Mononuclear cell (primary cell): ENCODE measurements around the gene IQCH. TPM values are rescaled to one million over a fixed set of nuclear protein-coding genes. Genes with fewer than 3 reads are reported as not detected.
"Not testable (repeated sequence)": the region's sequence is repeated elsewhere in the genome, so short reads cannot be mapped to it uniquely, and the experiment has no call there.

Source experiments
- H3K27me3 ChIP-seq: 2 replicates; pipeline ENCODE4 v1.6.0; 2011; ENCODE audit warnings: low read length, control low read depth; ENCODE audit not compliant: insufficient read depth
- H3K4me1 ChIP-seq: 2 replicates; pipeline ENCODE4 v1.5.1; 2011; ENCODE audit warnings: mild to moderate bottlenecking, low read length, control low read depth; ENCODE audit not compliant: insufficient read depth
- H3K4me3 ChIP-seq: 2 replicates; pipeline ENCODE4 v1.5.1; 2011; ENCODE audit warnings: mild to moderate bottlenecking, low read length, moderate library complexity
- H3K9me3 ChIP-seq: 2 replicates; pipeline ENCODE4 v1.5.1; 2011; ENCODE audit warnings: low read depth, mild to moderate bottlenecking, control low read depth, low read length
- total RNA-seq: library from RNA; depleted of rRNA; stranded (reverse); fragments of >200 nt; gene quantifications from one replicate; pipeline ENCODE4 v1.2.3, GENCODE V29; 2012

Gene IQCH
- total RNA-seq, 1 donor: 0.42 TPM

- H3K4me1 ChIP-seq: no peaks in the 10 kb centered on the region
- H3K27me3 ChIP-seq: no peaks in the 10 kb centered on the region
- no peaks in the 10 kb centered on the region for H3K9me3 ChIP-seq
- H3K4me3 ChIP-seq: no peak overlapping the region
Observed at GRCh38 chr15:67232591-67232990, 22.0 kb upstream of the IQCH start.

- Histone ChIP-seq H3K9me3 (no peaks in the 10 kb centered on the region), H3K27me3 (no peaks in the 10 kb centered on the region), H3K4me3 (no peak overlapping the region), H3K4me1 (peaks cover 29% of the 10 kb centered on the region)
Observed at GRCh38 chr15:67240235-67241131, 14.1 kb upstream of the IQCH start.

- Histone ChIP-seq H3K4me1 (peaks cover 29% of the 10 kb centered on the region), H3K27me3 (no peaks in the 10 kb centered on the region), H3K4me3 (no peak overlapping the region), H3K9me3 (no peaks in the 10 kb centered on the region)
Observed at GRCh38 chr15:67241132-67241855, 13.3 kb upstream of the IQCH start.

DNA sequence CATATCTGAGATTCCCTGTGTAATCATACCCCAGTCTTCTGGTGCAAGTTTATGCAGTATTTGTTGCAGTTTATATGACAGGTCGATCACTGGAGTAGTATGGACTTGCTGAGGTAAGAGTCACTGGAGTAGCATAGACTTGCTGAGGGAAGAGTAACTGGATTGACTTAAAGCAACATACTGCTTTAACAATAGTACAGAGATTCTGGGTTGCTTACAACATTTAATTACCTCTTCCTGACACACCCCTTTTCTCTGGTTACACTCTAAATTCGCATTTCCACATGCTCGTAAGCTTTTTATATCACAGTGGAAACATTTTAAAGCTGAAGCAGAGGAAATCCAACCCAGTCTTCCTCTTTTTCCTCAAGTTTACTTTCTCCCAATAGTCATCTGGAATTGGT lies 11.9 kb upstream of the IQCH start:
- H3K4me3 ChIP-seq: no peak overlapping the region
- no peaks in the 10 kb centered on the region for H3K9me3 ChIP-seq
- H3K4me1 ChIP-seq: peaks cover 29% of the 10 kb centered on the region

GRCh38 chr15:67244971-67245478 lies 9.6 kb upstream of the IQCH start:
- H3K27me3 ChIP-seq: no peaks in the 10 kb centered on the region
- no peaks in the 10 kb centered on the region for H3K9me3 ChIP-seq
- H3K4me1 ChIP-seq: peaks cover 29% of the 10 kb centered on the region
- no peak overlapping the region for H3K4me3 ChIP-seq

More for the DNA sequence above, 11.9 kb upstream of the IQCH start:
- no peaks in the 10 kb centered on the region for H3K27me3 ChIP-seq

GRCh38 chr15:67246606-67247005 lies 8.0 kb upstream of the IQCH start:
- peaks cover 15% of the 10 kb centered on the region for H3K4me1 ChIP-seq
- not testable (repeated sequence) for H3K27me3 ChIP-seq, H3K4me3 ChIP-seq, H3K9me3 ChIP-seq

GRCh38 chr15:67248011-67248505 lies 6.5 kb upstream of the IQCH start:
- H3K27me3 ChIP-seq: no peaks in the 10 kb centered on the region
- no peak overlapping the region for H3K4me3 ChIP-seq
- H3K9me3 ChIP-seq: no peaks in the 10 kb centered on the region
- peaks cover 6% of the 10 kb centered on the region for H3K4me1 ChIP-seq

GRCh38 chr15:67249830-67250229 lies 4.8 kb upstream of the IQCH start:
- Histone ChIP-seq H3K27me3 (no peaks in the 10 kb centered on the region), H3K4me3 (no peak overlapping the region), H3K9me3 (no peaks in the 10 kb centered on the region)

DNA sequence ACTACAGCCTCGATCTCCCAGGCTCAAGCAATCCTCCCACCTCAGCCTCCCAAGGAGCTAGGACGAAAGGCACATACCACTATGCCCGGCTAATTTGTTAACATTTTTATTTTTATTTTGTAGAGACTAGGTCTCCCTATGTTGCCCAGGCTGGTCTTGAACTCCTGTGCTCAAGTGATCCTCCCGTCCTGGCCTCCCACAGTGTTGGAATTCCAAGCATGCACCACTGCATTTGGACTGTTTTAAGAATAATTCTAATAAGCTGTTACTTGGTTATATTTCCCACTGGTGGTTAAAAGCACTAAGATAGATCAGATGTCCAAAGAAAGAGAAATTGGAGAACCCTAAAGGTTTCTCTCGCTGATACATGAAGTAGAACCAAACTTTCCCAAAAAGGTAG lies 3.3 kb upstream of the IQCH start:
- Histone ChIP-seq H3K4me1 (peaks cover 20% of the 10 kb centered on the region), H3K9me3 (no peaks in the 10 kb centered on the region), H3K27me3 (no peaks in the 10 kb centered on the region), H3K4me3 (no peak overlapping the region)

More at GRCh38 chr15:67249830-67250229, 4.8 kb upstream of the IQCH start:
- peaks cover 14% of the 10 kb centered on the region for H3K4me1 ChIP-seq

- Histone ChIP-seq H3K27me3 (no peaks in the 10 kb centered on the region), H3K4me3 (peak overlapping the region; percentile 85), H3K4me1 (peaks cover 20% of the 10 kb centered on the region), H3K9me3 (no peaks in the 10 kb centered on the region)
Observed at GRCh38 chr15:67253101-67253500, 1.5 kb upstream of the IQCH start.

- no peaks in the 10 kb centered on the region for H3K27me3 ChIP-seq
- H3K4me1 ChIP-seq: peaks cover 20% of the 10 kb centered on the region
- peak overlapping the region; percentile 85 for H3K4me3 ChIP-seq
- no peaks in the 10 kb centered on the region for H3K9me3 ChIP-seq
Observed at GRCh38 chr15:67253549-67254237, 893 bp upstream of the IQCH start.

DNA sequence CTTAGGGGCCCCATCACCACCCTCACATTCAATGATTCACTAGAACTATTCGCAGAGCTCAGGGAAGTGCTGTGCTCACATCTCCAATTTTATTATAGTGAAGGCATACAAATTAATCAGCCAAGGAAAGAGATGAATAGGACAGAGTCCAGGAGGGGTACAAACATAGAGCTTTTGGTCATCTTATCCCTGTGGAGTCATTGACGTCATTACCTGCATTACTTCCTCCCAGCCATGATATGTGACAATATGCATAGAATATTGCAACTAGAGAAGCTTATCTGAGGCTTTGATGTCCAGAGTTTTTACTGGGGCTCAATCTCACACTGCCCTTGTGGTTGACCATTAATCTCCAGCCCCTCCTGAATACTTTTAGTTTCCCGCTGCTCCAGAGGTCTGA lies 1.5 kb downstream of the IQCH start:
- Histone ChIP-seq H3K9me3 (no peaks in the 10 kb centered on the region), H3K4me3 (no peak overlapping the region), H3K4me1 (peaks cover 20% of the 10 kb centered on the region), H3K27me3 (no peaks in the 10 kb centered on the region)

- not testable (repeated sequence) for H3K9me3 ChIP-seq, H3K27me3 ChIP-seq, H3K4me3 ChIP-seq
- peaks cover 13% of the 10 kb centered on the region for H3K4me1 ChIP-seq
Observed at GRCh38 chr15:67258412-67258811, 3.8 kb downstream of the IQCH start.

DNA sequence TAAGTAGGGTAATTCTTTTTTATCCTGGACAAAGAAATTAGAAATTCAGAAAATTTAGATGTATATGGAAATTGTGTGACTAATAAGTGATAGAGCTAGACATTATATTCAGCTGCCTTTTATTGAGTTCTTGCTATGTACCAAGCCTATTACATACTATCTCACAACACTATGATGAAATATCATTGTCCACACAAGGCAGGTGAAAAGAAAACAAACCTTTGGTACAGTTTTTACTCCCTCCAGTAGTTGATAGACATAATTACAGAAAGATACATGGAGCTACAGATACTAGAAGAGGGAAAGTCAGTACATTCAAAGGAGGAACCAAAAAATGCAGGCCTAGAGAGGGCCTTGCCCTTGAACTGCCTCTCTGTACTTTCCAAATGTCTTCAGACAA lies 4.8 kb downstream of the IQCH start:
- Histone ChIP-seq H3K4me1 (peaks cover 5% of the 10 kb centered on the region), H3K27me3 (no peaks in the 10 kb centered on the region)

DNA sequence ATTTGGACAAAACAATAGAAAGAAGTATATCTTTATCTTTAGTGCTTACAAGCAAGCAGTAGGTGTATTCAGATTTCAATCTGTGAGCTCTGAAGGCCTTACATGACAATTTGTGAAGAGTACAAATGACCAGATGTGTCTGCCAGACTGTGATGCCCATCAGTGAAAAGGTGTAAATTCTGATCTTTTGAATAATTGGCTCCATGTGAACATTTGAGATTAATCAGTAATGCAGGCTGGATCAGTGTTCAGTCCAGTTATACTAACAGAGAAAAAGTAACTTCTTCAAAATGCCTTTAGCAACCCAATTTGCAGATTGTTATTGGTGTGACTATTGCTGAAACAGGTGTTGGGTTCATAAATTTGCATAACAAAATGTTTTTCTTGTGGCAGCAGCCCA lies 5.2 kb downstream of the IQCH start:
- no peaks in the 10 kb centered on the region for H3K27me3 ChIP-seq

More for the DNA sequence above, 4.8 kb downstream of the IQCH start:
- Histone ChIP-seq H3K9me3 (no peaks in the 10 kb centered on the region), H3K4me3 (no peak overlapping the region)

More for the DNA sequence above, 5.2 kb downstream of the IQCH start:
- H3K4me1 ChIP-seq: peaks cover 5% of the 10 kb centered on the region
- H3K9me3 ChIP-seq: no peaks in the 10 kb centered on the region
- no peak overlapping the region for H3K4me3 ChIP-seq
